ENCODE data around the gene FAM72C.
A peak's percentile ranks its signal among the peaks of the same experiment; 100 is the strongest.
"Not testable (repeated sequence)": the region's sequence is repeated elsewhere in the genome, so short reads cannot be mapped to it uniquely, and the experiment has no call there.

The FAM72C gene

GRCh38 chr1:143984721-143985473, 13.1 kb upstream of the FAM72C start:
- DNase-seq = not testable (repeated sequence)

DNA sequence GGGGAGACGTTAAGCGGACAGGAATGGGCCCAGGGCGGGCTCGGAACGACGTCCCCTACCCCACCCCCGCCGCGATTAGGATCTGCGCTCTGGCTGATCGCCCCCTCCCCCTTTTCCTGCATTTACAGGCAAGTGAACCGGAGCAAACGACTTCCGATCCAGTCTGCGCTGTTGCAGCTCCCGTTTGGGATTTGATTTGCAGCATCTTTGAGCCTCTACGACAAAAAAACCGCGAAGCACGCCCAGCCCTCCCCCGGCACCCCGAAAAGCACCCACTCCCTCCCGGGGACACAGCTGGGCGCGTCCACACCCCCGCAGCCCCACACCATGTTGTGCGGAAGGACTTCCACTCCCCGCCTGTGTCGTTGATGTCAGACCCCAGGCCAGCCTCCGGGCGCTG, 2.6 kb upstream of the FAM72C start:
- not testable (repeated sequence) for DNase-seq

GRCh38 chr1:143973876-143974414, 2.2 kb upstream of the FAM72C start:
- DNase-seq = not testable (repeated sequence)

- DNase-seq = not testable (repeated sequence)
Measured at GRCh38 chr1:143972753-143973326, 1.1 kb upstream of the FAM72C start.

GRCh38 chr1:143965860-143966259, 5.9 kb downstream of the FAM72C start:
- not testable (repeated sequence) for DNase-seq

- DNase-seq = not testable (repeated sequence)
Measured at GRCh38 chr1:143964294-143964693, 7.5 kb downstream of the FAM72C start.

GRCh38 chr1:143955930-143956329, 15.9 kb downstream of the FAM72C start:
- DNase-seq = not testable (repeated sequence)

GRCh38 chr1:143952913-143953312, 18.9 kb downstream of the FAM72C start:
- not testable (repeated sequence) for DNase-seq

DNA sequence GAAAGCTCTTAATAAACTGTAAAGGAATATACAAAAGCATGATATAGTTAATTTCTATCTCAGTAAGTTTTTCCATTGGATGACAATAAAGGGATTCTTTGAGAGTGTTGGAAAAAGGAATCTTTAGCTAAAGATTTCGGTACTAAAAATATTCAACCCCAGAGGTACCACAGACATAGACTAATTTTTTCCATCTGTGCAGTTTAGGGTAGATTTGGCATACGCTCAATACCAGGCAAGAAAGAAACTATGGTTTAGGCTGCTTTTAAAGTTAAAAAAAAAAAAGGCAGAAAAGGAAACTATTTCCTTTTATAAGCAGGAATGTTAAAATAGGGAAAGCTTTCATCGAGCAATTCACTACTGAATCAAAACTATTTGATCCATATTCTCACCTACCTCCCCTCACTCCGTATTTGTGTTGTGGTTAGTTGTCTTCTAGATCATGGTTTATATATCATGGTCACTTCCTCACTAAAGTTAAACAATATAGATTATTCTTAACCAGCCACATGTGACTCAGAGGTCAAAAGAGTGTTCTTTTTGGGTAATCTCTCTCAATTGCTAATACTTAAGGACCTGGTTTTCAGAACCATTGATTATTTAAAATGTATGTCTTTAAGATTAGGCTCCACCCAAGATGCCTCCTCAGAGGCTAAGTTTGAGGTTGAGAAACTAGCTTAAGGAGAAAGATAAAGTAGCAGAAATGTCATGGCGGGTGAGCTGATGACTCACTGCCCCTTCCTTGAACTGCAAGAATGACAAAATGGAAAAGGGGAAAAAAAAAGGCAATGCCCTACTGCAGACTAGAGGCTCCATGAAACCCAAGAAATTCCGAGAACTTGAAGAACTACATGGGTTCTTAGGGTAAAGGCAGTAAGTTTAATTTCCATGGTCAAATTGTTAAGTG, 20.0 kb downstream of the FAM72C start:
- DNase-seq = not testable (repeated sequence)

DNA sequence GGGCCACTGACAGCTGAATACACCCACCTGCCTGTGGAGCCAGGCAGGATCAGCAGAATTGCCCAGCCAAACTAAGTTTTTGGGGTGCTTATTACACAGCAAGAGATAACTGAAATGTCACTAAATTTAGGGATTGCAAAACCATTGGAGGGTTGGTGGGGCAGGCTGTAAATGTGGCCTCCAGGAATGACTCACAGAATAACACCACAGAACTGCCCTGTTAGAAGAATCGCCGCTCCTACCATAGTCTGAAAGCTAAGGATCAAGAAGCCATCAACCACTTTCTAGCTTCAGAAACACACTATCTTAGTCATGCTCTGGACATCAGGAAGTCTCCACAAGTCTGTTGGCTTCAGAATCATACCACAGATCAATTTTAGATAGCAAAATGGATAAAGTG, 24.0 kb downstream of the FAM72C start:
- not testable (repeated sequence) for DNase-seq

- not testable (repeated sequence) for DNase-seq
Measured at GRCh38 chr1:143945253-143945652, 26.5 kb downstream of the FAM72C start.

GRCh38 chr1:143944576-143945240, 27.1 kb downstream of the FAM72C start:
- not testable (repeated sequence) for DNase-seq

DNA sequence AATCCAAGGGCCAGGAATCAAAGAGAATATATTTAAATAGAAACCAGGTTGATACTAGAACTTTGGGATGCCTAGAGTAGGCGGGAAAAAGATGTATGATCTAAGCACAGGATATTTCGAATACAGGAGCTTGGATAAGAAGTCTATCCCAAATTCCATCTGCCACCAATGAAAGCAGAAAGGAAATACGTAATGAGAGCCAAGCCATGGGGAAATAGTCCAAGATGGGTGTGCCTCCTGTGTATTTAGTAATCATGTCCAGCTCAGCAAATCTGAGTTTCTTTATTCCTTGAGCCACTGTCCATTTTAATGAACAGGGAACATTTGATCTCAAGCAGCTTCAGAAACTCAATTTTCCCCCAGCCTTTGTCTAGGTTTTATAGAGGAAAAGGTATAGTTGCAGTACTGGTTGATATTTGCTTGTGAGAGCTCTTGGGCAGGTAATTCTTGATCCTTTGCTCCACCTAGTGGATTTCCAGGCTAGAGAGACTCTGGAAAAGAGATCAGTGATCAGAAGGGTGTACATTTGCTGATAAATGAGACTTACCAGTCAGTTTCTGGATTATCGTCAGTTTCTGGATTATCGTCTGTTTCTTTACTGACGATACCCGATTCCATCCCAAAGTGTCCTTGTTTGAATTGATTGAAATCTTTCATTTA, 28.3 kb downstream of the FAM72C start:
- DNase-seq = not testable (repeated sequence)

GRCh38 chr1:143942238-143942860, 29.4 kb downstream of the FAM72C start:
- not testable (repeated sequence) for DNase-seq

GRCh38 chr1:143939666-143940065, 32.1 kb downstream of the FAM72C start:
- not testable (repeated sequence) for DNase-seq

GRCh38 chr1:143938922-143939321, 32.9 kb downstream of the FAM72C start:
- not testable (repeated sequence) for DNase-seq

- peak; percentile 10 for DNase-seq
Measured at GRCh38 chr1:143936457-143937115, 35.2 kb downstream of the FAM72C start.

DNA sequence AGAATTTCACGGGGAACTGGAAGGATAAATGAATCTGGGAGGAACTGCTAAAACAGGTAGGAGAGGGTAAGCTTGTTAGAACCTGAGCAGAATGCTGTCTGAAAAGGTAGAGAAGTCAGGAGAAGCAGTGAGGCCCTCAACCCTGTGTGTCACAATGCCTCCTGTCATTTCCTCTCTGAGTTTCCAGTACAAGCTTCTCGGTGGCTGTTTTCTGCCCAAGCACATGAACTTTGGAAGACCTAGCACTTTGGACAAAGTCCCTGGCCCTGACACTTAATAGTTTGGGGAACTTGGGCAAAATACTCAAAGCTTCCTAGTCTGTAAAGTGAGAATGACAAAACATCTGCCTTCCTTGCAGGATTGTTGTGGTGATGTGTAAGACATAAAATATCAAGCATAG, 52.7 kb downstream of the FAM72C start:
- DNase-seq = not testable (repeated sequence)

GRCh38 chr1:143918552-143918951, 53.2 kb downstream of the FAM72C start:
- not testable (repeated sequence) for DNase-seq

- not testable (repeated sequence) for DNase-seq
Measured at GRCh38 chr1:143913705-143914104, 58.1 kb downstream of the FAM72C start.
